Liver (tissue), 3 donors: ENCODE data around the gene TMEM14C.

Experiments used
- EGR1 ChIP-seq, 2 donors: IDR thresholded peaks; 2 replicates each; pipeline ENCODE4 v1.6.1; 2016 to 2018; ENCODE audit warnings: antibody characterized with exemption in 2 of 2, low read depth in 2 of 2
- FOXA1 ChIP-seq: IDR thresholded peaks from 2 replicates; pipeline ENCODE4 v1.6.1; 2016; ENCODE audit warnings: antibody characterized with exemption
- JUND ChIP-seq, 2 donors: IDR thresholded peaks; 2 replicates each; pipeline ENCODE4 v1.6.1; 2016; ENCODE audit warnings: antibody characterized with exemption in 2 of 2
- NR2F2 ChIP-seq: IDR thresholded peaks from 2 replicates; pipeline ENCODE4 v1.6.1; 2016; ENCODE audit warnings: antibody characterized with exemption
- RAD21 ChIP-seq, 2 donors: IDR thresholded peaks; 2 replicates each; pipeline ENCODE4 v1.6.1; 2016; ENCODE audit warnings: antibody characterized with exemption in 2 of 2, mild to moderate bottlenecking in 2 of 2
- SP1 ChIP-seq: IDR thresholded peaks from 2 replicates; pipeline ENCODE4 v1.6.1; 2018; ENCODE audit warnings: antibody characterized with exemption, mild to moderate bottlenecking
- TAF1 ChIP-seq: conservative IDR thresholded peaks from 2 replicates; pipeline ENCODE4 v1.6.1; 2016; ENCODE audit warnings: antibody characterized with exemption, mild to moderate bottlenecking
- YY1 ChIP-seq: IDR thresholded peaks from 2 replicates; pipeline ENCODE4 v1.6.1; 2016; ENCODE audit warnings: antibody characterized with exemption, mild to moderate bottlenecking
- TF ChIP-seq, protein P1 (sequence below): fragments of 150-350 bp; IDR thresholded peaks from 2 replicates; pipeline ENCODE4 v1.5.1; 2017; ENCODE audit warnings: improper control_type of control experiment, low read depth, low read length; ENCODE audit not compliant: missing input control
- TF ChIP-seq, protein P2 (sequence below): IDR thresholded peaks from 2 replicates; pipeline ENCODE4 v1.6.1; 2016; ENCODE audit warnings: antibody characterized with exemption
- TF ChIP-seq, protein P3 (sequence below): IDR thresholded peaks from 2 replicates; pipeline ENCODE4 v1.6.1; 2016; ENCODE audit warnings: antibody characterized with exemption, mild to moderate bottlenecking
- TF ChIP-seq, protein P4 (sequence below): IDR thresholded peaks from 2 replicates; pipeline ENCODE4 v1.6.1; 2016; ENCODE audit warnings: antibody characterized with exemption
- donor health status: healthy.
- donor health status: healthy.

DNA sequence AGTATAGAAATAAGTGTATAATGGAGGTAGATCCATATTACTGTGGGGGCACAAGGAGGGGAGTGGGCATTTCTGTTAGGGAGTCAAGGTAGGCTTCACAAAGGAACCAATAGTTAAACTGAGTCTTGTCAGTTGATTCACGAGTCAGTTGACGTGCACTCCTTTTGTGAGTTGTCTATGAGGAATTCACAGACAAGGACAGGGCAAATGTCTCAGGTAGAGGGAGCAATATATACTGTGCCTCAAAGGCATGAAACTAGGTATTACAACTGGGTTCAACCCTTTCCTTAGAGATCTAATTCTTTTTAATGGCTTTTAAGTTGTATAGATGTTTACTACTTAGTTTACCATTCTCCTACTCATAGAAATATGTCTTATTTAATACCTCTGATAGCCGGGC lies 11.0 kb downstream of the TMEM14C start:
- TF ChIP-seq, protein P1, sequence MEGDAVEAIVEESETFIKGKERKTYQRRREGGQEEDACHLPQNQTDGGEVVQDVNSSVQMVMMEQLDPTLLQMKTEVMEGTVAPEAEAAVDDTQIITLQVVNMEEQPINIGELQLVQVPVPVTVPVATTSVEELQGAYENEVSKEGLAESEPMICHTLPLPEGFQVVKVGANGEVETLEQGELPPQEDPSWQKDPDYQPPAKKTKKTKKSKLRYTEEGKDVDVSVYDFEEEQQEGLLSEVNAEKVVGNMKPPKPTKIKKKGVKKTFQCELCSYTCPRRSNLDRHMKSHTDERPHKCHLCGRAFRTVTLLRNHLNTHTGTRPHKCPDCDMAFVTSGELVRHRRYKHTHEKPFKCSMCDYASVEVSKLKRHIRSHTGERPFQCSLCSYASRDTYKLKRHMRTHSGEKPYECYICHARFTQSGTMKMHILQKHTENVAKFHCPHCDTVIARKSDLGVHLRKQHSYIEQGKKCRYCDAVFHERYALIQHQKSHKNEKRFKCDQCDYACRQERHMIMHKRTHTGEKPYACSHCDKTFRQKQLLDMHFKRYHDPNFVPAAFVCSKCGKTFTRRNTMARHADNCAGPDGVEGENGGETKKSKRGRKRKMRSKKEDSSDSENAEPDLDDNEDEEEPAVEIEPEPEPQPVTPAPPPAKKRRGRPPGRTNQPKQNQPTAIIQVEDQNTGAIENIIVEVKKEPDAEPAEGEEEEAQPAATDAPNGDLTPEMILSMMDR, result no peak
- no peak for TF ChIP-seq JUND (IDR thresholded peaks at IDR 0.05)
- no peak for TF ChIP-seq TAF1
- TF ChIP-seq EGR1 (IDR thresholded peaks at IDR 0.05; ENCODE audit: low read depth in 2 of 2), result no peak
- TF ChIP-seq, protein P2, sequence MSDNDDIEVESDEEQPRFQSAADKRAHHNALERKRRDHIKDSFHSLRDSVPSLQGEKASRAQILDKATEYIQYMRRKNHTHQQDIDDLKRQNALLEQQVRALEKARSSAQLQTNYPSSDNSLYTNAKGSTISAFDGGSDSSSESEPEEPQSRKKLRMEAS, result no peak
- no peak for TF ChIP-seq SP1
- no peak for TF ChIP-seq FOXA1
- TF ChIP-seq YY1, result no peak
- TF ChIP-seq, protein P3, sequence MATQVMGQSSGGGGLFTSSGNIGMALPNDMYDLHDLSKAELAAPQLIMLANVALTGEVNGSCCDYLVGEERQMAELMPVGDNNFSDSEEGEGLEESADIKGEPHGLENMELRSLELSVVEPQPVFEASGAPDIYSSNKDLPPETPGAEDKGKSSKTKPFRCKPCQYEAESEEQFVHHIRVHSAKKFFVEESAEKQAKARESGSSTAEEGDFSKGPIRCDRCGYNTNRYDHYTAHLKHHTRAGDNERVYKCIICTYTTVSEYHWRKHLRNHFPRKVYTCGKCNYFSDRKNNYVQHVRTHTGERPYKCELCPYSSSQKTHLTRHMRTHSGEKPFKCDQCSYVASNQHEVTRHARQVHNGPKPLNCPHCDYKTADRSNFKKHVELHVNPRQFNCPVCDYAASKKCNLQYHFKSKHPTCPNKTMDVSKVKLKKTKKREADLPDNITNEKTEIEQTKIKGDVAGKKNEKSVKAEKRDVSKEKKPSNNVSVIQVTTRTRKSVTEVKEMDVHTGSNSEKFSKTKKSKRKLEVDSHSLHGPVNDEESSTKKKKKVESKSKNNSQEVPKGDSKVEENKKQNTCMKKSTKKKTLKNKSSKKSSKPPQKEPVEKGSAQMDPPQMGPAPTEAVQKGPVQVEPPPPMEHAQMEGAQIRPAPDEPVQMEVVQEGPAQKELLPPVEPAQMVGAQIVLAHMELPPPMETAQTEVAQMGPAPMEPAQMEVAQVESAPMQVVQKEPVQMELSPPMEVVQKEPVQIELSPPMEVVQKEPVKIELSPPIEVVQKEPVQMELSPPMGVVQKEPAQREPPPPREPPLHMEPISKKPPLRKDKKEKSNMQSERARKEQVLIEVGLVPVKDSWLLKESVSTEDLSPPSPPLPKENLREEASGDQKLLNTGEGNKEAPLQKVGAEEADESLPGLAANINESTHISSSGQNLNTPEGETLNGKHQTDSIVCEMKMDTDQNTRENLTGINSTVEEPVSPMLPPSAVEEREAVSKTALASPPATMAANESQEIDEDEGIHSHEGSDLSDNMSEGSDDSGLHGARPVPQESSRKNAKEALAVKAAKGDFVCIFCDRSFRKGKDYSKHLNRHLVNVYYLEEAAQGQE, result no peak
- no peak for TF ChIP-seq RAD21 (IDR thresholded peaks at IDR 0.05)
- TF ChIP-seq, protein P4, sequence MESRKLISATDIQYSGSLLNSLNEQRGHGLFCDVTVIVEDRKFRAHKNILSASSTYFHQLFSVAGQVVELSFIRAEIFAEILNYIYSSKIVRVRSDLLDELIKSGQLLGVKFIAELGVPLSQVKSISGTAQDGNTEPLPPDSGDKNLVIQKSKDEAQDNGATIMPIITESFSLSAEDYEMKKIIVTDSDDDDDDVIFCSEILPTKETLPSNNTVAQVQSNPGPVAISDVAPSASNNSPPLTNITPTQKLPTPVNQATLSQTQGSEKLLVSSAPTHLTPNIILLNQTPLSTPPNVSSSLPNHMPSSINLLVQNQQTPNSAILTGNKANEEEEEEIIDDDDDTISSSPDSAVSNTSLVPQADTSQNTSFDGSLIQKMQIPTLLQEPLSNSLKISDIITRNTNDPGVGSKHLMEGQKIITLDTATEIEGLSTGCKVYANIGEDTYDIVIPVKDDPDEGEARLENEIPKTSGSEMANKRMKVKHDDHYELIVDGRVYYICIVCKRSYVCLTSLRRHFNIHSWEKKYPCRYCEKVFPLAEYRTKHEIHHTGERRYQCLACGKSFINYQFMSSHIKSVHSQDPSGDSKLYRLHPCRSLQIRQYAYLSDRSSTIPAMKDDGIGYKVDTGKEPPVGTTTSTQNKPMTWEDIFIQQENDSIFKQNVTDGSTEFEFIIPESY, result no peak
- no peak for TF ChIP-seq NR2F2
